HEK293T (cell line): ENCODE data around the gene FIS1.
"Not testable (repeated sequence)": the region's sequence is repeated elsewhere in the genome, so short reads cannot be mapped to it uniquely, and the experiment has no call there.

Source experiments
- CTCF ChIA-PET: fragments of 350-600 bp; formaldehyde crosslinking; extraction: SDS; loops from one replicate; lab custom pipeline; 2021; ENCODE audit warnings: antibody characterized with exemption, inconsistent platforms; lab: Yijun Ruan, JAX
- POLR2A ChIA-PET: fragments of 350-600 bp; formaldehyde crosslinking; extraction: SDS; loops from one replicate; lab custom pipeline; 2020; ENCODE audit warnings: antibody characterized with exemption, inconsistent platforms; lab: Yijun Ruan, JAX
- DNase-seq: peaks from one replicate; pipeline ENCODE4 v3.0.0; 2012; ENCODE audit warnings: mixed read lengths; ENCODE audit errors: extremely low spot score
- ARNT ChIP-seq: fragments of 450-650 bp; IDR thresholded peaks from 2 replicates; pipeline ENCODE4 v1.6.1; 2017; ENCODE audit warnings: mild to moderate bottlenecking
- BHLHE40 ChIP-seq: fragments of 450-650 bp; IDR thresholded peaks from 2 replicates; pipeline ENCODE4 v1.6.1; 2016; ENCODE audit warnings: mild to moderate bottlenecking, moderate library complexity, borderline replicate concordance
- CTBP1 ChIP-seq: fragments of 450-650 bp; IDR thresholded peaks from 2 replicates; pipeline ENCODE4 v1.6.1; 2016; ENCODE audit warnings: borderline replicate concordance
- ELF4 ChIP-seq: fragments of 450-650 bp; IDR thresholded peaks from 2 replicates; pipeline ENCODE4 v1.6.1; 2017; ENCODE audit warnings: antibody characterized with exemption
- FOXA1 ChIP-seq: fragments of 450-650 bp; IDR thresholded peaks from 2 replicates; pipeline ENCODE4 v1.6.1; 2016; ENCODE audit warnings: mild to moderate bottlenecking
- FOXK2 ChIP-seq: fragments of 450-650 bp; IDR thresholded peaks from 2 replicates; pipeline ENCODE4 v1.6.1; 2016; ENCODE audit warnings: mild to moderate bottlenecking
- FOXM1 ChIP-seq: fragments of 450-650 bp; IDR thresholded peaks from 2 replicates; pipeline ENCODE4 v1.6.1; 2017; ENCODE audit warnings: mild to moderate bottlenecking, borderline replicate concordance
- HDGF ChIP-seq: fragments of 450-650 bp; IDR thresholded peaks from 2 replicates; pipeline ENCODE4 v1.6.1; 2017; ENCODE audit warnings: antibody characterized with exemption, borderline replicate concordance
- L3MBTL2 ChIP-seq: fragments of 450-650 bp; conservative IDR thresholded peaks from 2 replicates; pipeline ENCODE4 v1.6.1; 2016; ENCODE audit warnings: mild to moderate bottlenecking
- LEF1 ChIP-seq: fragments of 450-650 bp; IDR thresholded peaks from 2 replicates; pipeline ENCODE4 v1.6.1; 2017; ENCODE audit warnings: mild to moderate bottlenecking, borderline replicate concordance
- NFRKB ChIP-seq: fragments of 450-650 bp; IDR thresholded peaks from 2 replicates; pipeline ENCODE4 v1.6.1; 2016; ENCODE audit warnings: mild to moderate bottlenecking, moderate library complexity
- PKNOX1 ChIP-seq: fragments of 450-650 bp; IDR thresholded peaks from 2 replicates; pipeline ENCODE4 v1.6.1; 2016
- SP1 ChIP-seq: fragments of 450-650 bp; IDR thresholded peaks from 2 replicates; pipeline ENCODE4 v1.6.1; 2017
- SUZ12 ChIP-seq: fragments of 450-650 bp; IDR thresholded peaks from 2 replicates; pipeline ENCODE4 v1.6.1; 2016; ENCODE audit warnings: mild to moderate bottlenecking
- TARDBP ChIP-seq: fragments of 450-650 bp; IDR thresholded peaks from 2 replicates; pipeline ENCODE4 v1.6.1; 2016
- ZNF384 ChIP-seq: fragments of 450-650 bp; IDR thresholded peaks from 2 replicates; pipeline ENCODE4 v1.6.1; 2016

The FIS1 gene

GRCh38 chr7:101277155-101277554 lies 32.3 kb upstream of the FIS1 start:
- POLR2A ChIA-PET, result no interaction called here

GRCh38 chr7:101273206-101273605 lies 28.3 kb upstream of the FIS1 start:
- ChIA-PET CTCF (interaction anchor here (1.6 kb wide), 1 partner anchor 10 kb away, joined by 7 read pairs; no protein-coding TSS in a partner anchor), POLR2A (interaction anchor here (1.6 kb wide), 1 partner anchor 21 kb away, joined by 3 read pairs; no protein-coding TSS in a partner anchor)
- TF ChIP-seq LEF1, result no peak
- no peak for TF ChIP-seq ZNF384
- TF ChIP-seq ELF4, result no peak
- no peak for TF ChIP-seq L3MBTL2
- TF ChIP-seq PKNOX1, result no peak
- no peak for TF ChIP-seq NFRKB
- DNase-seq, result no peak

More at GRCh38 chr7:101277155-101277554, 32.3 kb upstream of the FIS1 start:
- TF ChIP-seq ZNF384, result no peak
- TF ChIP-seq L3MBTL2, result no peak
- TF ChIP-seq SUZ12, result no peak
- TF ChIP-seq CTBP1, result no peak
- no peak for DNase-seq
- CTCF ChIA-PET, result no interaction called here

- ChIA-PET CTCF (no interaction called here), POLR2A (no interaction called here)
- TF ChIP-seq SP1 (no peak), NFRKB (no peak), ARNT (no peak), HDGF (no peak), PKNOX1 (no peak), ZNF384 (no peak), SUZ12 (no peak), CTBP1 (no peak), L3MBTL2 (no peak), TARDBP (no peak), FOXM1 (no peak)
- no peak for DNase-seq
These were observed 26.1 kb upstream of the FIS1 start for GRCh38 chr7:101271021-101271420.

- ChIA-PET POLR2A (no interaction called here), CTCF (interaction anchor here (1.7 kb wide), 1 partner anchor 21 kb away, joined by 5 read pairs; no protein-coding TSS in a partner anchor)
- TF ChIP-seq BHLHE40, result no peak
- no peak for TF ChIP-seq LEF1
- no peak for DNase-seq
These were observed 24.8 kb upstream of the FIS1 start for GRCh38 chr7:101269664-101270063.

- no peak for TF ChIP-seq TARDBP
- no peak for TF ChIP-seq HDGF
- no peak for TF ChIP-seq SP1
- TF ChIP-seq LEF1, result no peak
- no peak for TF ChIP-seq FOXM1
- TF ChIP-seq CTBP1, result no peak
- no peak for TF ChIP-seq ELF4
- no peak for TF ChIP-seq FOXK2
- TF ChIP-seq PKNOX1, result no peak
- TF ChIP-seq SUZ12, result no peak
- no peak for TF ChIP-seq BHLHE40
- no peak for TF ChIP-seq ARNT
- TF ChIP-seq FOXA1, result no peak
- TF ChIP-seq NFRKB, result no peak
- no peak for TF ChIP-seq ZNF384
- TF ChIP-seq L3MBTL2, result no peak
- DNase-seq, result no peak
- POLR2A ChIA-PET, result no interaction called here
- CTCF ChIA-PET, result interaction anchor here (0.6 kb wide), 1 partner anchor 369 kb away, joined by 3 read pairs; no protein-coding TSS in a partner anchor
These were observed 21.0 kb upstream of the FIS1 start for GRCh38 chr7:101265622-101266516.

GRCh38 chr7:101264102-101264706 lies 19.3 kb upstream of the FIS1 start:
- DNase-seq, POLR2A ChIA-PET: not testable (repeated sequence)
- CTCF ChIA-PET, result interaction anchor here (0.9 kb wide), 1 partner anchor 27 kb away, joined by 3 read pairs; no protein-coding TSS in a partner anchor

- TF ChIP-seq BHLHE40 (no peak), SP1 (no peak), TARDBP (no peak), ELF4 (no peak), ARNT (no peak), FOXA1 (no peak), FOXM1 (no peak), NFRKB (no peak), ZNF384 (no peak), FOXK2 (no peak), HDGF (no peak), L3MBTL2 (no peak), LEF1 (no peak), PKNOX1 (no peak), SUZ12 (no peak), CTBP1 (no peak)
- CTCF ChIA-PET, result interaction anchor here (0.7 kb wide), 1 partner anchor 110 kb away, joined by 3 read pairs; no protein-coding TSS in a partner anchor
- DNase-seq, result no peak
- POLR2A ChIA-PET, result no interaction called here
These were observed 13.4 kb upstream of the FIS1 start for GRCh38 chr7:101258243-101258731.
